ENCODE measurements around the gene TFEB. TPM values are rescaled to one million over a fixed set of nuclear protein-coding genes. Genes with fewer than 3 reads are reported as not detected.

The TFEB gene
- total RNA-seq, 4 donors from 2014 or later: 19.0 to 23.3 (median 21.6) TPM

GRCh38 chr6:41678511-41679084, 56.8 kb downstream of the TFEB start:
- DNase-seq (ENCODE audit: low spot score in 2 of 2): no peak
- H3K4me1 ChIP-seq: peaks cover 15% of the 10 kb centered on the region
- no peaks in the 10 kb centered on the region for H3K27me3 ChIP-seq
- WGBS: 90% methylated on average over 7 of the region's 8 CpGs
- H3K9me3 ChIP-seq: no peaks in the 10 kb centered on the region
- no peaks in the 10 kb centered on the region for H3K36me3 ChIP-seq
- no peak overlapping the region for H3K4me3 ChIP-seq
- TF ChIP-seq POLR2AphosphoS5 (IDR thresholded peaks at IDR 0.05): no peak
- TF ChIP-seq EP300 (IDR thresholded peaks at IDR 0.05): no peak
- no peak for TF ChIP-seq CTCF (IDR thresholded peaks at IDR 0.05)
- TF ChIP-seq POLR2A (IDR thresholded peaks at IDR 0.05): no peak
- no peak overlapping the region for H3K27ac ChIP-seq

DNA sequence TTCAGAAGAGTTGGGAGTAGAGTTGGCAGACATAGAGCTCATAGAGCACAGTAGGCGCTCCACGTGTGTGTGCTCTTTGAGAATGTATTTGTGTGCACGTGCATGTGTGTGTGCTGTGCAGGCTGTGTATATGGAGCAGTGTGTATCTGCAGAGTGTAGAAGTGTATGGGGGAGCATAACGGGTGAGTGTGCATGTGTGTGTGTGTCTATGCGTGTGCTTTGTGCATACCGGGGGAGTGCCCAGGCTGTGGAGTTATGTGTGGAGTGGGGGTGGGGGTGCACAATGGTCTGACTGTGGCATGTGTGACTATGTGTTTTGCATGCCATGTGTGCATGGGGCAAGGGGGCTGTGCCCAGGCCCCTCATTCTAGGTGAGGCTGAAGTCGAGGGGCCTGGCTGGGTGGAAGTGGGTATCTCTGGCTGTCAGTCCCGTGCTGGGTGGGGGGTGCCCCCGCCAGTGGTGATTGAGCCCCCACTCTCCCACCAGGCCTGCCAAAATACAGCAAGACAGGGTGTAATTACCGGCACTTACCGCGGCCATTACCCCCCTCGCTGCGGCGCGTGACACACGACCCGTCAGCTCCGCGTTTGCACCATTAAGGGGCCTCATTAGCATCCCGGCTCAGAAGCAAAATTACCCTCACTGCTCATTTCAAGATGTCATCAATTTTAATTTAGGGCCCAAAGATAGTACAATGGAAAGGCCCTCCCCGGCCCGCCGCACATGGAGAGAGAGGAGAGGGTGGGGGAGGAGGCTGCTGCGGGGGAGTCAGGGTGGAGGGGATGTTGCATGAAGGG, 58.1 kb downstream of the TFEB start:
- no peaks in the 10 kb centered on the region for H3K36me3 ChIP-seq
- H3K4me1 ChIP-seq: peaks cover 2% of the 10 kb centered on the region
- no peaks in the 10 kb centered on the region for H3K9me3 ChIP-seq
- no peak for TF ChIP-seq CTCF (IDR thresholded peaks at IDR 0.05)
- TF ChIP-seq EP300 (IDR thresholded peaks at IDR 0.05): no peak
- TF ChIP-seq POLR2A (IDR thresholded peaks at IDR 0.05): no peak
- no peak for TF ChIP-seq POLR2AphosphoS5 (IDR thresholded peaks at IDR 0.05)
- H3K4me3 ChIP-seq: no peak overlapping the region
- no peaks in the 10 kb centered on the region for H3K27me3 ChIP-seq
- no peak for DNase-seq (ENCODE audit: low spot score in 2 of 2)
- 81% methylated on average over 23 of the region's 25 CpGs for WGBS
- no peak overlapping the region for H3K27ac ChIP-seq

- no peak overlapping the region for H3K27ac ChIP-seq
- TF ChIP-seq EP300 (IDR thresholded peaks at IDR 0.05) (no peak), POLR2A (IDR thresholded peaks at IDR 0.05) (no peak), CTCF (IDR thresholded peaks at IDR 0.05) (no peak), POLR2AphosphoS5 (IDR thresholded peaks at IDR 0.05) (no peak)
- WGBS: 80% methylated on average over 5 of the region's 5 CpGs
- no peaks in the 10 kb centered on the region for H3K27me3 ChIP-seq
- no peaks in the 10 kb centered on the region for H3K9me3 ChIP-seq
- DNase-seq (ENCODE audit: low spot score in 2 of 2): no peak
- H3K36me3 ChIP-seq: no peaks in the 10 kb centered on the region
- no peak overlapping the region for H3K4me3 ChIP-seq
- no peaks in the 10 kb centered on the region for H3K4me1 ChIP-seq
Measured at GRCh38 chr6:41676431-41676830, 59.0 kb downstream of the TFEB start.

- 86% methylated on average over 6 of the region's 6 CpGs for WGBS
- H3K4me1 ChIP-seq: no peaks in the 10 kb centered on the region
- H3K9me3 ChIP-seq: no peaks in the 10 kb centered on the region
- no peaks in the 10 kb centered on the region for H3K27me3 ChIP-seq
- TF ChIP-seq POLR2A (IDR thresholded peaks at IDR 0.05) (no peak), EP300 (IDR thresholded peaks at IDR 0.05) (no peak), CTCF (IDR thresholded peaks at IDR 0.05) (no peak), POLR2AphosphoS5 (IDR thresholded peaks at IDR 0.05) (no peak)
- H3K36me3 ChIP-seq: no peaks in the 10 kb centered on the region
- DNase-seq (ENCODE audit: low spot score in 2 of 2): no peak
- no peak overlapping the region for H3K4me3 ChIP-seq
- H3K27ac ChIP-seq: no peak overlapping the region
Measured at GRCh38 chr6:41675992-41676391, 59.4 kb downstream of the TFEB start.

DNA sequence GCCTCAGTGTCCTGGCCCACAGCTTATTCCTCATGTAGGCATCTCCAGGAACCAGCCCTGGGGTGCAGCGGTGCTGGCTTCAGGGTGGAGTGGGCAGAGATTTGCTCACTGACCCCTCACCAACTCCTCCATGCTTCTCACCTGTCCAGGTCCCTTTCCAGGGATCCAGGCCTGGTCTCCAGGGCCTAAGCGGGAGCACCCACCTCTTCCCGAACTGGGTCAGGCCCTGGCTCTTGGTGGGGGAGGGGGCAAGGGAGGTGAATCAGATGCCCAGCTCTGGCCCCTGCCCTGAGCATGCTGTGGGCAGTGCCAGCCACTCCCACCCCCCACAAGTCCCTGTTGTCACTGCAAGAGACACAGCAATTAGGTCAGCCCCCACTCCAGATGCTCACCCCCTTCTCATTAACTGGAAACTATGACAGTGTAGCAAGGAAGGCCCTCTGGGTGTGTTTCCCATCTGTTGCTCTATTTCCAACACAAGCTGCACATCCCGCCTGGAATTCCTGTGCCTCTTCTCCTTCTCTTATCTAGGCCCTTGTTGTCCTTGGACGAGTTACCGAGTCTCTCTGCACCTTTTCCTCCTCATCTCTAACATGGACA, 60.1 kb downstream of the TFEB start:
- Histone ChIP-seq H3K4me1 (no peaks in the 10 kb centered on the region), H3K4me3 (no peak overlapping the region), H3K27me3 (no peaks in the 10 kb centered on the region), H3K36me3 (no peaks in the 10 kb centered on the region), H3K27ac (no peak overlapping the region), H3K9me3 (no peaks in the 10 kb centered on the region)
- TF ChIP-seq CTCF (IDR thresholded peaks at IDR 0.05) (no peak), POLR2A (IDR thresholded peaks at IDR 0.05) (no peak), POLR2AphosphoS5 (IDR thresholded peaks at IDR 0.05) (no peak), EP300 (IDR thresholded peaks at IDR 0.05) (no peak)
- WGBS: 85% methylated on average over 6 of the region's 6 CpGs
- DNase-seq (ENCODE audit: low spot score in 2 of 2): no peak
